GM23338 (cell line): Measurements from ENCODE around the gene RASL10B. TPM values are rescaled to one million over a fixed set of nuclear protein-coding genes. Genes with fewer than 3 reads are reported as not detected.
A peak's percentile ranks its signal among the peaks of the same experiment; 100 is the strongest.

Experiments
- ATAC-seq: fragments of 200-7000 bp; cut with Tn5 transposase; 3 replicates; pipeline ENCODE4 v1.9.1; 2020
- DNase-seq: peaks from one replicate; pipeline ENCODE4 v3.0.0-alpha.2; 2015; ENCODE audit warnings: low spot score
- H2AFZ ChIP-seq: fragments of 200-600 bp; sonication (generic); 2 replicates; pipeline ENCODE4 v1.8.0; 2016; ENCODE audit warnings: antibody characterized with exemption, mild to moderate bottlenecking, moderate library complexity
- H3F3A ChIP-seq: fragments of 200-600 bp; sonication (generic); replicated peaks from 2 replicates; pipeline ENCODE4 v1.8.0; 2017; ENCODE audit warnings: antibody characterized with exemption, mixed run types, low read depth
- H3K27ac ChIP-seq: fragments of 200-600 bp; sonication (generic); 2 replicates; pipeline ENCODE4 v1.6.1; 2016; ENCODE audit warnings: low read depth
- H3K27me3 ChIP-seq: fragments of 200-600 bp; sonication (generic); 2 replicates; pipeline ENCODE4 v1.8.0; 2016; ENCODE audit warnings: mild to moderate bottlenecking, mixed run types, moderate library complexity; ENCODE audit not compliant: insufficient read depth
- H3K36me3 ChIP-seq: fragments of 200-600 bp; sonication (generic); 2 replicates; pipeline ENCODE4 v1.8.0; 2016; ENCODE audit warnings: mild to moderate bottlenecking; ENCODE audit not compliant: insufficient read depth
- H3K4me1 ChIP-seq: fragments of 200-600 bp; sonication (generic); 2 replicates; pipeline ENCODE4 v1.8.0; 2016; ENCODE audit warnings: mild to moderate bottlenecking, moderate library complexity; ENCODE audit not compliant: insufficient read depth
- H3K4me2 ChIP-seq: fragments of 200-600 bp; sonication (generic); 2 replicates; pipeline ENCODE4 v1.7.1; 2017; ENCODE audit warnings: mixed run types
- H3K4me3 ChIP-seq: fragments of 200-600 bp; sonication (generic); 2 replicates; pipeline ENCODE4 v1.6.1; 2016; ENCODE audit warnings: mixed run types
- H3K79me2 ChIP-seq: fragments of 200-600 bp; sonication (generic); replicated peaks from 2 replicates; pipeline ENCODE4 v1.8.0; 2017; ENCODE audit warnings: mild to moderate bottlenecking; ENCODE audit not compliant: insufficient read depth
- H3K9me2 ChIP-seq: fragments of 200-600 bp; sonication (generic); 2 replicates; pipeline ENCODE4 v1.8.0; 2017; ENCODE audit not compliant: insufficient read depth
- H4K20me1 ChIP-seq: fragments of 200-600 bp; sonication (generic); replicated peaks from 2 replicates; pipeline ENCODE4 v1.8.0; 2017; ENCODE audit warnings: mild to moderate bottlenecking; ENCODE audit not compliant: insufficient read depth
- H3K27ac Mint-ChIP-seq: 2 replicates; pipeline ENCODE4 v1.8.0; 2020; ENCODE audit warnings: inconsistent platforms, mild to moderate bottlenecking, moderate library complexity, mixed read lengths
- H3K27me3 Mint-ChIP-seq: 3 replicates; pipeline ENCODE4 v1.8.0; 2022; ENCODE audit warnings: low read depth, mild to moderate bottlenecking, moderate library complexity, mixed read lengths, inconsistent platforms; ENCODE audit not compliant: insufficient read depth, poor library complexity
- H3K36me3 Mint-ChIP-seq: 3 replicates; pipeline ENCODE4 v1.8.0; 2021; ENCODE audit warnings: low read depth, mild to moderate bottlenecking, inconsistent platforms, moderate library complexity, mixed read lengths
- H3K4me1 Mint-ChIP-seq: 3 replicates; pipeline ENCODE4 v1.8.0; 2020; ENCODE audit warnings: mild to moderate bottlenecking, inconsistent platforms, mixed read lengths
- H3K4me3 Mint-ChIP-seq: 3 replicates; pipeline ENCODE4 v1.8.0; 2021; ENCODE audit warnings: moderate library complexity, mild to moderate bottlenecking, inconsistent platforms, mixed read lengths
- H3K9me3 Mint-ChIP-seq: 3 replicates; pipeline ENCODE4 v1.8.0; 2020; ENCODE audit warnings: moderate library complexity, mild to moderate bottlenecking, inconsistent platforms, mixed read lengths
- CREB1 ChIP-seq: fragments of 250-450 bp; sonication (Bioruptor Pico); IDR thresholded peaks from 2 replicates; pipeline ENCODE4 v1.5.0; 2020; ENCODE audit warnings: low read depth, mild to moderate bottlenecking, moderate library complexity
- CTCF ChIP-seq, 2 experiments: fragments of 200-600 bp in 1 of 2; sonication (generic) in 1 of 2; conservative IDR thresholded peaks; 2 replicates each; pipeline versions ENCODE4 v1.5.1 to v1.6.1; 2016 to 2017; ENCODE audit warnings: antibody characterized with exemption in 2 of 2, low read depth in 2 of 2, mild to moderate bottlenecking in 2 of 2, moderate library complexity in 1 of 2
- EZH2 ChIP-seq: fragments of 200-600 bp; sonication (generic); IDR thresholded peaks from one replicate; pipeline ENCODE4 v1.8.0; 2017; ENCODE audit warnings: antibody characterized with exemption, mild to moderate bottlenecking, low read depth; ENCODE audit not compliant: unreplicated experiment
- EZH2phosphoT487 ChIP-seq: fragments of 200-600 bp; sonication (generic); IDR thresholded peaks from one replicate; pipeline ENCODE4 v1.8.1; 2018; ENCODE audit warnings: antibody characterized with exemption; ENCODE audit not compliant: unreplicated experiment
- POLR2AphosphoS5 ChIP-seq: IDR thresholded peaks from 2 replicates; pipeline ENCODE4 v1.6.1; 2016; ENCODE audit warnings: antibody characterized with exemption, low read depth
- STAT1 ChIP-seq: IDR thresholded peaks from one replicate; pipeline ENCODE4 v1.6.1; 2016; ENCODE audit warnings: antibody characterized with exemption; ENCODE audit not compliant: unreplicated experiment
- ZNF114 ChIP-seq: fragments of 250-450 bp; sonication (Bioruptor Pico); IDR thresholded peaks from 2 replicates; pipeline ENCODE4 v1.5.0; 2020; ENCODE audit warnings: mild to moderate bottlenecking, moderate library complexity
- ZNF331 ChIP-seq: fragments of 250-450 bp; sonication (Bioruptor Pico); IDR thresholded peaks from 2 replicates; pipeline ENCODE4 v1.5.0; 2020; ENCODE audit warnings: low read depth, mild to moderate bottlenecking, moderate library complexity
- polyA plus RNA-seq: library from polyadenylated mRNA; unstranded; fragments of >200 nt; fragmentation: Nextera tagmentation; extraction: Ambion mirVana; gene quantifications from 2 replicates; pipeline ENCODE4 v1.2.1, GENCODE V29; 2016
- total RNA-seq: library from RNA; depleted of rRNA; stranded (reverse); fragments of >200 nt; shearing (Covaris generic); gene quantifications from 2 replicates; pipeline ENCODE4 v1.2.3, GENCODE V29; 2014
- TF ChIP-seq, protein P1 (sequence below): IDR thresholded peaks from one replicate; pipeline ENCODE4 v1.6.1; 2018; ENCODE audit warnings: antibody characterized with exemption; ENCODE audit not compliant: unreplicated experiment
- TF ChIP-seq, protein P2 (sequence below): IDR thresholded peaks from 2 replicates; pipeline ENCODE4 v1.6.1; 2016; ENCODE audit warnings: antibody characterized with exemption

Gene RASL10B
- total and polyA plus RNA-seq, 2 experiments from 2014 or later = 7.1 to 26.2 TPM

- TF ChIP-seq, protein P1, sequence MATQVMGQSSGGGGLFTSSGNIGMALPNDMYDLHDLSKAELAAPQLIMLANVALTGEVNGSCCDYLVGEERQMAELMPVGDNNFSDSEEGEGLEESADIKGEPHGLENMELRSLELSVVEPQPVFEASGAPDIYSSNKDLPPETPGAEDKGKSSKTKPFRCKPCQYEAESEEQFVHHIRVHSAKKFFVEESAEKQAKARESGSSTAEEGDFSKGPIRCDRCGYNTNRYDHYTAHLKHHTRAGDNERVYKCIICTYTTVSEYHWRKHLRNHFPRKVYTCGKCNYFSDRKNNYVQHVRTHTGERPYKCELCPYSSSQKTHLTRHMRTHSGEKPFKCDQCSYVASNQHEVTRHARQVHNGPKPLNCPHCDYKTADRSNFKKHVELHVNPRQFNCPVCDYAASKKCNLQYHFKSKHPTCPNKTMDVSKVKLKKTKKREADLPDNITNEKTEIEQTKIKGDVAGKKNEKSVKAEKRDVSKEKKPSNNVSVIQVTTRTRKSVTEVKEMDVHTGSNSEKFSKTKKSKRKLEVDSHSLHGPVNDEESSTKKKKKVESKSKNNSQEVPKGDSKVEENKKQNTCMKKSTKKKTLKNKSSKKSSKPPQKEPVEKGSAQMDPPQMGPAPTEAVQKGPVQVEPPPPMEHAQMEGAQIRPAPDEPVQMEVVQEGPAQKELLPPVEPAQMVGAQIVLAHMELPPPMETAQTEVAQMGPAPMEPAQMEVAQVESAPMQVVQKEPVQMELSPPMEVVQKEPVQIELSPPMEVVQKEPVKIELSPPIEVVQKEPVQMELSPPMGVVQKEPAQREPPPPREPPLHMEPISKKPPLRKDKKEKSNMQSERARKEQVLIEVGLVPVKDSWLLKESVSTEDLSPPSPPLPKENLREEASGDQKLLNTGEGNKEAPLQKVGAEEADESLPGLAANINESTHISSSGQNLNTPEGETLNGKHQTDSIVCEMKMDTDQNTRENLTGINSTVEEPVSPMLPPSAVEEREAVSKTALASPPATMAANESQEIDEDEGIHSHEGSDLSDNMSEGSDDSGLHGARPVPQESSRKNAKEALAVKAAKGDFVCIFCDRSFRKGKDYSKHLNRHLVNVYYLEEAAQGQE = no peak
- TF ChIP-seq ZNF331 (no peak), CREB1 (no peak), STAT1 (no peak), CTCF (conservative IDR thresholded peaks at IDR 0.05; ENCODE audit: low read depth in 2 of 2) (no peak), ZNF114 (no peak)
These were observed 5.7 kb upstream of the RASL10B start (continued) for GRCh38 chr17:35725802-35726126.

GRCh38 chr17:35726127-35726952 lies 5.1 kb upstream of the RASL10B start:
- Histone ChIP-seq H3K4me2 (no peak overlapping the region), H4K20me1 (peaks cover 5% of the 10 kb centered on the region), H3K27ac (no peak overlapping the region), H3K4me1 (peaks cover 27% of the 10 kb centered on the region), H3K9me2 (no peaks in the 10 kb centered on the region), H3K79me2 (no peaks in the 10 kb centered on the region), H3K4me3 (no peak overlapping the region), H3K36me3 (peaks cover 16% of the 10 kb centered on the region), H2AFZ (no peak overlapping the region), H3K27me3 (peaks cover 5% of the 10 kb centered on the region; the same call in 1 of the 2 replicates), H3F3A (0 out of 2 replicates have a peak, but pooled peaks cover 3% of the 10 kb centered on the region)
- Mint-ChIP-seq H3K27ac (no peak overlapping the region; the same call in 1 of the 2 replicates), H3K27me3 (peaks cover 6% of the 10 kb centered on the region), H3K36me3 (peaks cover 21% of the 10 kb centered on the region), H3K4me3 (no peak overlapping the region), H3K4me1 (peaks cover 37% of the 10 kb centered on the region), H3K9me3 (no peaks in the 10 kb centered on the region)
- DNase-seq (peak; percentile 44), ATAC-seq (peak; percentile 17)
- no peak for TF ChIP-seq POLR2AphosphoS5
- TF ChIP-seq EZH2 = no peak
- no peak for TF ChIP-seq ZNF331
- no peak for TF ChIP-seq EZH2phosphoT487
- no peak for TF ChIP-seq STAT1
- TF ChIP-seq, protein P2, sequence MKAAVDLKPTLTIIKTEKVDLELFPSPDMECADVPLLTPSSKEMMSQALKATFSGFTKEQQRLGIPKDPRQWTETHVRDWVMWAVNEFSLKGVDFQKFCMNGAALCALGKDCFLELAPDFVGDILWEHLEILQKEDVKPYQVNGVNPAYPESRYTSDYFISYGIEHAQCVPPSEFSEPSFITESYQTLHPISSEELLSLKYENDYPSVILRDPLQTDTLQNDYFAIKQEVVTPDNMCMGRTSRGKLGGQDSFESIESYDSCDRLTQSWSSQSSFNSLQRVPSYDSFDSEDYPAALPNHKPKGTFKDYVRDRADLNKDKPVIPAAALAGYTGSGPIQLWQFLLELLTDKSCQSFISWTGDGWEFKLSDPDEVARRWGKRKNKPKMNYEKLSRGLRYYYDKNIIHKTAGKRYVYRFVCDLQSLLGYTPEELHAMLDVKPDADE = no peak
- no peak for TF ChIP-seq ZNF114
- TF ChIP-seq CTCF (conservative IDR thresholded peaks at IDR 0.05; ENCODE audit: low read depth in 2 of 2) = no peak
